GM12891 (cell line): ENCODE results near the gene PCDH9.

ENCODE experiments used
- PAX5 ChIP-seq: IDR thresholded peaks from 2 replicates; pipeline ENCODE4 v1.6.1; 2011; ENCODE audit warnings: low read length, moderate library complexity, mild to moderate bottlenecking; ENCODE audit not compliant: insufficient read depth, severe bottlenecking
- POLR2A ChIP-seq: IDR thresholded peaks from 2 replicates; pipeline ENCODE4 v1.6.1; 2011; ENCODE audit warnings: low read depth, low read length, control low read depth
- POLR2AphosphoS5 ChIP-seq: IDR thresholded peaks from 2 replicates; pipeline ENCODE4 v1.6.1; 2011; ENCODE audit warnings: low read depth, low read length, control low read depth
- POU2F2 ChIP-seq: IDR thresholded peaks from 2 replicates; pipeline ENCODE4 v1.6.1; 2011; ENCODE audit warnings: low read depth, mild to moderate bottlenecking, control low read depth, low read length, moderate library complexity
- SPI1 ChIP-seq: IDR thresholded peaks from 2 replicates; pipeline ENCODE4 v1.6.1; 2011; ENCODE audit warnings: low read depth, low read length, control low read depth
- TAF1 ChIP-seq: IDR thresholded peaks from 2 replicates; pipeline ENCODE4 v1.6.1; 2011; ENCODE audit warnings: low read depth, low read length, control low read depth

DNA sequence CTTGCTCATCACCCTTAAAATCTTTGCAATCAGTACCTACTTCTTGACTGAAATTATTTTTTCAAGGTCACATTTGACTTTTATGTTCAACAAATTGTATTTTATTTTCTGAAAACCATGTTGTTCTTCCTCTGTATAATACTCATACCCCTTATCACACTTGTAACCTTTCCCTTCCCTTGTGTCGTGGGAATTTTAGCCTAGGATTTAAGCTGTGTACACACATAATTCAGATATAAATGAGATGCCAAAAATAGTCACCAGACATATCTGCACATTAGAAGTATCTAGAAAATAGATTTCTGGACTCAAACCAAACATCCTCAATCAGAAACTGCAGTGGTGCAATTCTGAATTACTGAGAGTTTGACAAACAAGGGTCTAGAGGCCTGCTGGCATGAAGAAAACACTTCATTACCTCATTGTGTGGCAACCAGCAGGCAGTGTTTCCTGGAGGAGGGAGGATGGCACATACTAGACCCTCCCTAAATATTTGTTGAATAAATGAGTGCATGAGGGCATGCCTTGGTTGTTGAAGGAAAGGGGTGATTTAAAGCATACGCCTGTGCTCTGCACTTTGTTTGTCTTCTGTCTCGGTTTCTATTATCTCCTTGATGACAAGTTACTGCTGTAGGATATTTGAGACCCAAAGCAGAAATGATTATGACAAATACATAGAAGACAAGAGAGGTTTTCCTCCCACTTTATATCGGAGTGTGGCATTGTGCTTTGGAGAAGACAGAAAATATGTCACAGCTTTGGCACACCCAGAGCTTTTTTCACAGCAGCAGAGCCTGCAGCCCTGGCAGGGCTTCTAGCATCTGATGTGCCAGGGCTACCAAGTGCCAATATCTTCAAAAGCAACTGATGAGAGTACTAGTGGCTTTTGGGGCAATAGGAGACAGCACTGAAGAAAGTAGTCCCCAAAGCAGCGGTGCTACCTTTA lies 881.1 kb downstream of the PCDH9 start:
- TF ChIP-seq POLR2A (no peak), POLR2AphosphoS5 (no peak), TAF1 (no peak), SPI1 (no peak), PAX5 (no peak), POU2F2 (no peak)
